ENCODE data around the gene ARRB1. TPM values are rescaled to one million over a fixed set of nuclear protein-coding genes. Genes with fewer than 3 reads are reported as not detected.

Gene ARRB1
- total and polyA plus RNA-seq, 10 of the 15 experiments (the other 5 are each of a cell fraction or from before 2014, with no cell fraction given): 0.39 to 12.9 (median 1.7) TPM

DNA sequence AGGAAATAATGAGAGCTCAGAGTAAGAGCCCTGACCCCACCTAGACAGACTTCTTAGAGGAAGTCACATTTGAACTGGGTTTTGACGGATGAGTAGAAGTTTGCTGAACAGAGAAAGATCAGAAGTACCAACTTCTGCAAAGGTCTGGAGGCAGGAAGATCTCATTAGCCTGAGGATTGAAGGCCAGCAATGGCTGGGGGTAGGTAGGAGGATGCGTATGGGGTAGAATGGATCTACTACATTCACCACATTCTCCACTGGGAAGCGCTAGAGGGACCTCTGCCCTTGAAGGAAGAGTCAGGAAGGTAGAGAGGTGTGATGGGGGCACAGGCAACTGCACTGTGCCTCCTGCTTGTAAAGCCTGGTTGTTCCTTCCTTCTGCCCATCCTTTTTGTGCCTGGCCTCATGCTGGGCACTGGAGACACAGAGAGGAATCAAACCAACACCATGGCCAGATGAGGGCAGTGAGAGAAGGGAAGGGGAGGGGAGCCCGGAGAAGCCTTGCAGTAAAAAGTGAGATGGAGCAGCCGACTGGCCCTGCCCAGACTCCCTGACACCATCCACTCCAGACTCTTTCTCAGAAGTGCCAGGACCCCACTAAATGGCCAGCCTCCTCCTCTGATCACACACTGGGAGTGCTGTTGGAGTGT is 106.0 kb downstream of the ARRB1 start:
- no peak for FAIRE-seq
- ChIA-PET RAD21 (ENCODE audit: unreplicated experiment) (interaction anchor here (0.9 to 1.6 kb wide), 3 partner anchors 40 to 316 kb away, joined by 4 read pairs; no protein-coding TSS in a partner anchor), CTCF (interaction anchor here (0.8 to 1.8 kb wide), 8 partner anchors 20 to 316 kb away, joined by 3 to 9 read pairs (median 4); no protein-coding TSS in a partner anchor), POLR2A (no interaction called here), SMC1A (ENCODE audit: uncharacterized antibody, unreplicated experiment) (interaction anchor here (0.9 to 1.4 kb wide), 4 partner anchors 12 to 316 kb away, joined by 3 to 6 read pairs (median 4); no protein-coding TSS in a partner anchor)
- in situ Hi-C loops (cut with MboI) (loop anchor here (5.0 kb wide), 3 partner anchors 98 to 313 kb away; no protein-coding TSS in a partner anchor), intact Hi-C loops (cut with micrococcal nuclease; ENCODE audit: unreplicated experiment) (no loop called here)
- H3K9me3 ChIP-seq (replicated peaks; ENCODE audit: control insufficient read depth, insufficient read depth, low read length): no peaks in the 10 kb centered on the region
- H3K4me1 ChIP-seq (ENCODE audit: control insufficient read depth, insufficient read depth, low read length): no peaks in the 10 kb centered on the region; the same call in 1 of the 2 replicates
- 48% methylated on average over 5 of the region's 5 CpGs for WGBS (ENCODE audit: insufficient coverage, insufficient replicate concordance, low lambda C conversion rate, missing lambda C conversion rate)
- no peak overlapping the region for H3K27ac ChIP-seq (ENCODE audit: control insufficient read depth, insufficient read depth)
- ATAC-seq: no peak
- DNase-seq (ENCODE audit: low read depth, low spot score): no peak
- peaks cover 2 to 13% of the 10 kb centered on the region in 2 experiments; a peak in 3 of 4 replicates for H3K27me3 ChIP-seq (replicated peaks in 1 of 2; ENCODE audit: control insufficient read depth in 2 of 2, insufficient read depth in 2 of 2, low read length in 1 of 2)
- no peak overlapping the region for H3K4me3 ChIP-seq
- no peak overlapping the region for H3K9ac ChIP-seq (ENCODE audit: control insufficient read depth, insufficient read depth, low read length)
- no TSS peak for BruUV-seq (replicated peaks)
- TF ChIP-seq, protein P1, sequence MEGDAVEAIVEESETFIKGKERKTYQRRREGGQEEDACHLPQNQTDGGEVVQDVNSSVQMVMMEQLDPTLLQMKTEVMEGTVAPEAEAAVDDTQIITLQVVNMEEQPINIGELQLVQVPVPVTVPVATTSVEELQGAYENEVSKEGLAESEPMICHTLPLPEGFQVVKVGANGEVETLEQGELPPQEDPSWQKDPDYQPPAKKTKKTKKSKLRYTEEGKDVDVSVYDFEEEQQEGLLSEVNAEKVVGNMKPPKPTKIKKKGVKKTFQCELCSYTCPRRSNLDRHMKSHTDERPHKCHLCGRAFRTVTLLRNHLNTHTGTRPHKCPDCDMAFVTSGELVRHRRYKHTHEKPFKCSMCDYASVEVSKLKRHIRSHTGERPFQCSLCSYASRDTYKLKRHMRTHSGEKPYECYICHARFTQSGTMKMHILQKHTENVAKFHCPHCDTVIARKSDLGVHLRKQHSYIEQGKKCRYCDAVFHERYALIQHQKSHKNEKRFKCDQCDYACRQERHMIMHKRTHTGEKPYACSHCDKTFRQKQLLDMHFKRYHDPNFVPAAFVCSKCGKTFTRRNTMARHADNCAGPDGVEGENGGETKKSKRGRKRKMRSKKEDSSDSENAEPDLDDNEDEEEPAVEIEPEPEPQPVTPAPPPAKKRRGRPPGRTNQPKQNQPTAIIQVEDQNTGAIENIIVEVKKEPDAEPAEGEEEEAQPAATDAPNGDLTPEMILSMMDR (IDR thresholded peaks at IDR 0.05 in 2 of 3, conservative IDR thresholded peaks at IDR 0.05 in 1 of 3; ENCODE audit: control insufficient read depth in 2 of 3, extremely low read depth in 1 of 3, insufficient read depth in 1 of 3, low read depth in 3 of 3, low read length in 3 of 3): peak in 1 of 3 experiments; percentile 10; a peak in 1 of 6 replicates
- TF ChIP-seq HDGF (IDR thresholded peaks at IDR 0.05): no peak
- no peak overlapping the region for H3K4me2 ChIP-seq (ENCODE audit: control insufficient read depth, insufficient read depth)
- no peak overlapping the region for H2AFZ ChIP-seq (ENCODE audit: control insufficient read depth, low read depth, low read length)
- no peaks in the 10 kb centered on the region for H3K79me2 ChIP-seq (ENCODE audit: control insufficient read depth, insufficient read depth, low read length)
- H4K20me1 ChIP-seq (ENCODE audit: control insufficient read depth, insufficient read depth): no peaks in the 10 kb centered on the region
- H3K36me3 ChIP-seq (ENCODE audit: control insufficient read depth in 2 of 2, insufficient read depth in 2 of 2, low read length in 1 of 2): no peaks in the 10 kb centered on the region

All from GM12878 (cell line).